ENCODE measurements around the gene THSD4. TPM values are rescaled to one million over a fixed set of nuclear protein-coding genes. Genes with fewer than 3 reads are reported as not detected.

THSD4 gene
- total and polyA plus RNA-seq, 8 donors = 15.7 to 43.3 (median 19.1) TPM

GRCh38 chr15:71575474-71576045 lies 460.3 kb downstream of the THSD4 start:
- Histone ChIP-seq H3K27ac (no peak overlapping the region), H3K4me3 (no peak overlapping the region), H3K9me3 (no peaks in the 10 kb centered on the region), H3K4me1 (peaks cover 0 to 6% of the 10 kb centered on the region in 2 donors), H3K27me3 (no peaks in the 10 kb centered on the region), H3K36me3 (no peaks in the 10 kb centered on the region)
- TF ChIP-seq CTCF (IDR thresholded peaks at IDR 0.05) = peak in 1 of 2 donors; percentile 44
- intact Hi-C loops (cut with DNase I) = no loop called here
- no peak for DNase-seq
- ATAC-seq = no peak

GRCh38 chr15:71577071-71577470 lies 461.8 kb downstream of the THSD4 start:
- DNase-seq (no peak), ATAC-seq (no peak)
- intact Hi-C loops (cut with DNase I) = no loop called here
- peaks cover 0 to 4% of the 10 kb centered on the region in 2 donors for H3K4me1 ChIP-seq
- H3K9me3 ChIP-seq = no peaks in the 10 kb centered on the region
- no peaks in the 10 kb centered on the region for H3K27me3 ChIP-seq
- no peak overlapping the region for H3K4me3 ChIP-seq
- TF ChIP-seq CTCF (IDR thresholded peaks at IDR 0.05) = no peak
- no peak overlapping the region for H3K27ac ChIP-seq
- H3K36me3 ChIP-seq = no peaks in the 10 kb centered on the region

- TF ChIP-seq CTCF (IDR thresholded peaks at IDR 0.05) = no peak
- H3K27ac ChIP-seq = no peak overlapping the region
- peaks cover 0 to 20% of the 10 kb centered on the region in 2 donors for H3K9me3 ChIP-seq
- intact Hi-C loops (cut with DNase I) = no loop called here
- no peaks in the 10 kb centered on the region for H3K4me1 ChIP-seq
- H3K4me3 ChIP-seq = no peak overlapping the region
- DNase-seq = no peak
- H3K27me3 ChIP-seq = no peaks in the 10 kb centered on the region
- no peak for ATAC-seq
- H3K36me3 ChIP-seq = no peaks in the 10 kb centered on the region
These were observed 466.2 kb downstream of the THSD4 start for GRCh38 chr15:71581398-71581930.

- Histone ChIP-seq H3K4me1 (no peaks in the 10 kb centered on the region), H3K36me3 (no peaks in the 10 kb centered on the region), H3K4me3 (no peak overlapping the region), H3K27me3 (no peaks in the 10 kb centered on the region), H3K27ac (no peak overlapping the region), H3K9me3 (peaks cover 0 to 24% of the 10 kb centered on the region in 2 donors)
- no peak for TF ChIP-seq CTCF (IDR thresholded peaks at IDR 0.05)
- ATAC-seq (no peak), DNase-seq (no peak)
- intact Hi-C loops (cut with DNase I) = no loop called here
These were observed 469.9 kb downstream of the THSD4 start for GRCh38 chr15:71585159-71585558.

- ATAC-seq = no peak
- intact Hi-C loops (cut with DNase I) = no loop called here
- H3K9me3 ChIP-seq = peaks cover 0 to 24% of the 10 kb centered on the region in 2 donors
These were observed 471.2 kb downstream of the THSD4 start for GRCh38 chr15:71586463-71586862.

More at GRCh38 chr15:71586463-71586862, 471.2 kb downstream of the THSD4 start:
- H3K27ac ChIP-seq = no peak overlapping the region
- H3K36me3 ChIP-seq = no peaks in the 10 kb centered on the region
- DNase-seq = no peak
- no peak for TF ChIP-seq CTCF (IDR thresholded peaks at IDR 0.05)
- H3K27me3 ChIP-seq = no peaks in the 10 kb centered on the region
- no peaks in the 10 kb centered on the region for H3K4me1 ChIP-seq
- H3K4me3 ChIP-seq = no peak overlapping the region
